C4-2B (cell line): ENCODE measurements around the gene CLTB.

Experiments used
- H3K27ac ChIP-seq: fragments of 450-650 bp; 2 replicates; pipeline ENCODE4 v1.5.1; 2017
- CTCF ChIP-seq: fragments of 450-650 bp; conservative IDR thresholded peaks from 2 replicates; pipeline ENCODE4 v1.5.1; 2017; ENCODE audit warnings: mild to moderate bottlenecking
- ZFX ChIP-seq: fragments of 450-650 bp; IDR thresholded peaks from 2 replicates; pipeline ENCODE4 v1.6.1; 2017

CLTB gene

GRCh38 chr5:176364765-176365350 is 51.5 kb downstream of the CLTB start:
- TF ChIP-seq ZFX (no peak), CTCF (no peak)
- H3K27ac ChIP-seq, result no peak overlapping the region

GRCh38 chr5:176362233-176362490 is 54.2 kb downstream of the CLTB start:
- TF ChIP-seq ZFX (no peak), CTCF (no peak)
- peak overlapping the region; percentile 82 for H3K27ac ChIP-seq

- H3K27ac ChIP-seq, result peak within 1 kb of the TSS; percentile 82
- no peak; the same call in 1 of the 2 replicates for TF ChIP-seq CTCF
- peak; percentile 95 for TF ChIP-seq ZFX
These were observed 54.7 kb downstream of the CLTB start, which contains the start of gene KIAA1191 for GRCh38 chr5:176361437-176362232. KIAA1191 (minus strand) TSS chr5:176361764; CDS start chr5:176359508, 2,256 bp downstream.

- peak overlapping the region; percentile 82 for H3K27ac ChIP-seq
- TF ChIP-seq CTCF, result no peak
- no peak for TF ChIP-seq ZFX
These were observed 55.4 kb downstream of the CLTB start for GRCh38 chr5:176360894-176361436.

GRCh38 chr5:176359658-176360057 is 56.7 kb downstream of the CLTB start:
- no peak for TF ChIP-seq ZFX
- TF ChIP-seq CTCF, result no peak
- no peak overlapping the region for H3K27ac ChIP-seq

- H3K27ac ChIP-seq, result no peak overlapping the region
- no peak for TF ChIP-seq CTCF
- no peak for TF ChIP-seq ZFX
These were observed 60.2 kb downstream of the CLTB start for GRCh38 chr5:176356179-176356566.
